Dermis blood vessel endothelial cell (primary cell): ENCODE data around the gene SACM1L. TPM values are rescaled to one million over a fixed set of nuclear protein-coding genes. Genes with fewer than 3 reads are reported as not detected.
"Not testable (repeated sequence)": the region's sequence is repeated elsewhere in the genome, so short reads cannot be mapped to it uniquely, and the experiment has no call there.

ENCODE experiments used
- DNase-seq: peaks from one replicate; pipeline ENCODE4 v3.0.0; 2010
- total RNA-seq: library from RNA; depleted of rRNA; stranded (reverse); fragments of >200 nt; gene quantifications from 2 replicates; pipeline ENCODE4 v1.2.3, GENCODE V29; 2014

The SACM1L gene
- total RNA-seq, 1 donor from 2014 or later = 48.5 TPM

DNA sequence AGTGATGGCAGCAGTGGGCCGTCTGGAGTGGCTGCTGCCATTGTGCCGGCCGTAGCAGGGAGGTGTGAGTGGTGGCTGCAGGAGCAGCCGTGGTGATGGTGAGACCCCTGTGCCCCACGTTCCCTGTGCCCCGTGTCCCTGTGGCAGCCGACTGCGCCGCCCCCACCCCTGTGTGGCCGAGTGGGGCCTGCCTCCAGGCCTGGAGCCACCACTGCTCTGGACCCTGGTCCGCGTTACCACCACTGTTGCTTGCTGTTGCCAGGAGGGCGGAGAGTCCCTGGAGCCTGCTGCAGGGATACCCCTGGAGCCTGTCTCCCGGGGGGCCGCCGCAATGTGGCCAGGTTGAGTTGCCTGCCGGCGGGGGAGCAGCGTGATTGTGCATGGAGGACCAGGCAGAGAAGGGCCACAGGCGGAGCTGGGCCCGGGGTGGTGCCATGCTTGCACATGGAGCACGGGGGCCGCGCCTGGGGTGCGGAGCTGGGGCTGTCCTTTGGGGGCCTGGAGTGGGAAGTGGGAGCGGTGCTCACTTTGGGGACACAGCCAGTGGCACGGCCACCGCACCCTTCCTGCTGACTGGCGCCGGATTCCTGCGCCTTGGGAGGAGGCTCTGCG lies 57.1 kb downstream of the SACM1L start:
- no peak for DNase-seq

DNA sequence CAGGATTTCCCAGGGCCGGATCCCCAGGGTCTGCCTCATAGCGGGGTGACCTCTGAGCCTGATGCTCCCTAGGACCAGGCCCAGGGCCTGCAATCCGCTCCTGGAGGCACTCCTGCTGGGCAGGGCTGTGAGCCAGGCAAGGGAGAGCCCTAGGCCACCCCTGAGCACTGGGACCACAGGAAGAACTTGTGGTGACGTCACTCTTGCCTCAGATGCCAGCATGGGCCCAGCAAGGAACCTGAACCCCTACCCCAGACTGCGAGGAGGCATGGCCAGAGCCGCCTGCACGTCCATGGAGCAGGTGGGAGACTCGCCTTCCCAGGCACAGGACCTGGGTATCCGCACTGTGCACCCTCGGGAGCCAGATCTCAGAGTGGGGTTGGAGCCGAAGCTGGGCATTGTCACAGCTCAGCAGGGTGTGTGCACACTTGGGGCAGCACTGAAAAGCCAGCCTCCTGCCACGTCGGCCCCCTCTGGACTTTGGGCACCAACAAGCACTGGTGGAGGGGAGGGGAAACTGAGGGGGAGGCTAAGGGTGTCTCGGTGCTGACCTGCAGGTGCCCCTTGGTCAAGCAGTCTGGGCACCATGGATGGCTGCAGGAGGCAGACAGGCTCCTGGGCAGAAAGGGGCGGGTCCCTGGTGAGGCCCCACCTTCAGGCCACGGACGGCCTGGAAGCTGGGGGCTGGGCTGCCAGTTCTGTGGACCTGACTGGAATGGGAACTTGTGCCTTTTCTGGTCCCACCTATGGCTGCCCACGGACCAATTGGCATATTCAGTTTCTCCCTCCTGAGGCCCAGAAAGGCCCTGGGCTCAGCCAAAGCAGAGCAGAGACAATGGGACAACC lies 57.8 kb downstream of the SACM1L start:
- no peak for DNase-seq

DNA sequence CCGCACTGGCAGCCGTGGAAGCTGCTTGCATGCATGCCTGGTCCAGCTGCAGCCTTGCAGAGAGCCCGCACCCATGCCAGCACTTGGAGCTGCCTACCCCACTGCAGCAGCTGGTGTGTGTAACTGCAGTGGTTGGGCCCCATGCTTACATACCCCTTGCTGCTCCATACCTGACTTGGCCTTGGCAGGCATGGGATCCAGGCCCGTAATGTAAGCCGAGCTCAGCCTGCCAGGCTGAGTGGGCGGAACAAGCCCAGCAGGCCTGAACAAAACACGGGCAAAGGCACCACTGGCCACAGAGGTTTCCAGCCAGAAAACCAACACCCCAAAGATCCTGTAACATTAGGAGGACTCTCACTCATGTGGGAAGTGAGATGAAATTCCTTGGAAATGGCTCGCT lies 58.9 kb downstream of the SACM1L start:
- DNase-seq = no peak

DNA sequence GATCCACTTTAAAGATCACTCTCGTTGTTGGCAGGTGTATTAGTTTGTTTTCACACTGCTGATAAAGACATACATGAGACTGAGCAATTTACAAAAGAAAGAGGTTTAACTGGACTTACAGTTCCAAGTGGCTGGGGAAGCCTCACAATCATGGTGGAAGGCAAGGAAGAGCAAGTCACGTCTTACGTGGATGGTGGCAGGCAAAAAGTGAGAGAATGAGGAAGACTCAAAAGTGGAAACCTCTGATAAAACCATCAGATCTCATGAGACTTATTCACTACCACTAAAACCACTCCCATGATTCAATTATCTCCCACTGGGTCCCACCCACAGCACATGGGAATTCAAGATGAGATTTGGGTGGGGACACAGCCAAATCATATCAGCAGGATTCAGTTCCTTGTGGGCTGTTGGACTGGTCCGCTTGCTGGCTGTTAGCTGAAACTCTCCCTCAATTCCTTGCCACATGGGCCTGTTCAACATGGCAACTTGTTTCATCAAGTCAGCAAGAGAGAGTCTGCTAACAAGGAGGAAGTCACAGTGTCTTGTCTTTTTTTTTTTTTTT lies 59.9 kb downstream of the SACM1L start:
- not testable (repeated sequence) for DNase-seq

DNA sequence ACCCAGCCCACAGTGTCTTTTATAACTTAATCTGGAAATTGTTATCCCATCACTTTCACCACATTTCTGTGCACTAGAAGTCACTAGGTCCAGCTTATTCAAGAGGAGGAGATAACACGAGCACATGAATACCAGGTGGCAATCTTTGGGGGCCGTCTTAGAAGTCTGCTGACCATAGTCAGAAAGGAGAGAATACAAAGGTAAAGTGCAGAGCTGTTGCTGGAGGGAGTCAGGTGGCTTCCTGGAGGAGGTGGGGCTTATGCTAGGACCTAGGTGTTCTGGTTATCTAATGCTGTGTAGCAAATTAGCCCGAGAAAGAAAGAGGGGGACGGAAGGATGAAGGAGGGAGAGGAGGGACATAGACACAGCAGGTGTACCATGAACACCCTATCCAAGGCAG lies 60.7 kb downstream of the SACM1L start:
- DNase-seq = no peak

DNA sequence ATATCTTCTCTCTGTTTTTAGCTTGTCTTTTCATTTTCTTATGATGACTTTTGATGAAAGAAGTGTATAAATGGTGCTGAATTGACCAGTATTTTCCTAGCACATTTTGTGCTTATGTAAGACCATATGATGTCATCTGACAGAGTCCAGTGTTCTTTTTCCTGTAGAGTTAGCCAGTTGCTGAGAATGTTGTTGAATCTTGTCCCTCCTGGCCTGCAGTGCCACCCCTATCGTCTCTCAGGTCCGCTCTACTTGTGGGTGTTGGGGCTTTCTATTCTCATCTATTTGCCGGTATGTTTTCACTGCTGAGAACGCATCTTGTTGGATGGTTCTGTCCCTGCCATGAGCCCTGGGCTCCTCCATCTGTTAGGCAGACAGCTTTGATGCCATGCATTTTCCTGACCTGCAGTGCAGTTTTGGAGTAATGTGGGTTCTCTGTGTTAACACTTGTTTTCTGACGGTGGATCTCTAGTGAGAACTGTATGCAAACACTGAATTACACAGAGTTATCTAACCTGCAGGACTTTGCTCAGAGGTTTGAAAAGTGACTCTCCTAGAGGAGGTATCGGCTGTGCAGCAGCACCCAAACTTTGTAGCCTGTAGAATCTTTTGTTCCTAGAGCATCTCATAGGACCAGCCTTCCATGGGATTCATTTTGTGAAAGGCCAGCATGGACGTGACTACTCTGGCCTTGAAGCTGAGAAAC lies 62.5 kb downstream of the SACM1L start:
- DNase-seq = no peak

DNA sequence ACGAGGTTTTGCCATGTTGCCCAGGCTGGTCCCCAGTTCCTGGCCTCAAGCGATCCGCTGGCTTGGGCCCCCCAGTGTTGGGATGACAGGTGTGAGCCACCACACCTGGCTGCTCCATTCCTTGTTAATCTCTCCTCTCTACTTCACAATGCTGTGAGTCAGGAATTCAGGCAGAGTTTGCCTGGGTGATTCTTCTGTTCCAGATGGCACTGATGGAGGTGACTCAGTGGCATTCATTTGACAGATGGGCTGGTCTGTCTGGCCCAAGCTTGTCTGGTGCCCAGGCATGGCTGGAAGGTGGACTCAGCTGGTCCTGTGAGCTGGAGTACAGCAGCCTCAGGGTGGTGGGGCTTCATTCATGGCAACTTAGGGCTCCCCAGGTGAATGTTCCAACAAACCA lies 63.9 kb downstream of the SACM1L start:
- no peak for DNase-seq

DNA sequence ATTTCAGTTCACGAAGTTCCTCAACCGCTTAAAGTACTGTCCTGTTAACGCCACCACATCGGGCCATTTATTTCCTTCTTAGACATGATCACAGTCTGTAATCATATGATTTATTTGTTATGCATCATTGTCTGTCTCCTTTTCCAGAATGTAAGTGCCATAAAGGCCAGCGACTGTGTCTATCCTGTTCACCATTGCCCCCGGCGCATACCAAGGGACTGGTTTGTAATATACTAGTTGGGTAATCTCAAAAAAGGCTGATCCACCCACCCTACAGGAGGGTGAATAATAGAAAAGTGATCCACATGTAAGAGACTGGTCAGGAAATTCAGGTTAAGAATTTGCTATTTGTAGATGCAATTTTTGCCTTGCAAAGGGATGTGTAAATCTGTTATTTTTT lies 65.3 kb downstream of the SACM1L start:
- no peak for DNase-seq

DNA sequence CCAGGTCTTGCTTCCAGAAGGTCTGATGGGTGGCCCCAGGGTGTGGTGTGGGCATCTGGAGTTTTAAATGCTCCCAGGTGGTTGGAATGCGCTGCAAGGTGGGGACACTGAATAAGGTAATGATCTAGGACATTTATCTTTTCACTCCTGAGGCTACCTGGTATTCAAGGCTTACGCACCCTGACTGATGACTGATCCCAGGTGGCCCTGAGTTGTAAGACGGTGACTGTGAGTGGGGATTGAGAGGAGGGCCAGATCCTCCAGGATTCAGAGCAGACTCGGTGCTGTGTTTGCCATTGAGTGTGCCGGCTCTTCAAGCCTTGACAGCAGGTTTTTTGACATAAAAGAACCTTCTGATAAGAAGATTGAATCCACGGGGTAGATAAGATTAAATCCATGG lies 66.9 kb downstream of the SACM1L start:
- no peak for DNase-seq

DNA sequence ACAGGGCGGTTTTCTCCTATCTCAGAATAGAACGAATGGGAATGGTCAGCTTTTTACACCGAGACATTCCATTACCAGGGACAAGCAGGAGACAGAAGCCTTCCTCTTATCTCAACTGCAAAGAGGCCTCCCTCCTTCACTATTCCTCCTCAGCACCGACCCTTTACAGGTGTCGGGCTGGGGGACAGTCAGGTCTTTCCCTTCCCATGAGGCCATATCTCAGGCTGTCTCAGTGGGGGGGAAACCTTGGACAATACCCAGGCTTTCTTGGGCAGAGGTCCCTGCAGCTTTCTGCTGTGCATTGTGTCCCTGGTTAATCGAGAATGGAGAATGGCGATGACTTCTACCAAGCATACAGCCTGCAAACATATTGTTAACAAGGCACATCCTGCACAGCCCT lies 67.9 kb downstream of the SACM1L start:
- DNase-seq = not testable (repeated sequence)

DNA sequence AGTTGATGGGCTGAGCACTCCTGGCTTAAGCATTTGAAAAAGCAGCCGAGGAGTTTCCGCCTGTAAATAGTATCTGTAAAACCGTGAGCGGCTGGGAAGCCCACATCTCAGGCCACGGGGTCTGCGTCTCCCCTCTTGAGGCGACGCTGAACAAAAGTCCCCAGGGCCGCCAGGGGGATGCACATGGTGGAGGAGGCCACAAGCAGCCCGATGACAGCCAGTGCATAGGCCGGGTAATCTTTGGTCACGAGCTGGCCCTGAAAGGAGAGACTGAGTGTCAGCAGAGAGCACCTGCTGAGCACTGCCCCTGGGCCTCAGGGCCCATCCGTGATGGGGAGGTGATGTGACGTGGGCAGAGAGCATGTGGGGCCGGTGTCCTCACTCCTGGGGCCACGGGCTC lies 69.7 kb downstream of the SACM1L start:
- no peak for DNase-seq

DNA sequence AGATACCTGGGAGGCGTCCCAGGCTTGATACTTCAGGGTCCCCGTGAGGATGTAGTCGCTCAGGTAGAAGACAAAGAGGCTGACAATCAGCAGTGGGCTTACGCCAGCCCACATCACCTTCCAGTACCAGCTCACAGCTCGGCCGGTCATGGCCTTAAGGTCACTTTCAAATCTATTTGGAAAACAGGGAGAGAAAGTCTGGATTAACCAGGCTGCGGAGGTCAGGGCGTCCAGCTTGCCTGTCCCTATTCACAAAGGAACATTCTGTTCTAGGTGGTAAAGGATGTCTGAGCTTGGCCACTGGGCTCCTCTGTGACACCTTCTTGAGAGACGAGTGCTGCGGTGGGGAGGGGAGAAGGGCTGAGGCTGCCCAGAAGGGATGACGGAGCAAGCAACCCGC lies 70.7 kb downstream of the SACM1L start:
- DNase-seq = no peak

DNA sequence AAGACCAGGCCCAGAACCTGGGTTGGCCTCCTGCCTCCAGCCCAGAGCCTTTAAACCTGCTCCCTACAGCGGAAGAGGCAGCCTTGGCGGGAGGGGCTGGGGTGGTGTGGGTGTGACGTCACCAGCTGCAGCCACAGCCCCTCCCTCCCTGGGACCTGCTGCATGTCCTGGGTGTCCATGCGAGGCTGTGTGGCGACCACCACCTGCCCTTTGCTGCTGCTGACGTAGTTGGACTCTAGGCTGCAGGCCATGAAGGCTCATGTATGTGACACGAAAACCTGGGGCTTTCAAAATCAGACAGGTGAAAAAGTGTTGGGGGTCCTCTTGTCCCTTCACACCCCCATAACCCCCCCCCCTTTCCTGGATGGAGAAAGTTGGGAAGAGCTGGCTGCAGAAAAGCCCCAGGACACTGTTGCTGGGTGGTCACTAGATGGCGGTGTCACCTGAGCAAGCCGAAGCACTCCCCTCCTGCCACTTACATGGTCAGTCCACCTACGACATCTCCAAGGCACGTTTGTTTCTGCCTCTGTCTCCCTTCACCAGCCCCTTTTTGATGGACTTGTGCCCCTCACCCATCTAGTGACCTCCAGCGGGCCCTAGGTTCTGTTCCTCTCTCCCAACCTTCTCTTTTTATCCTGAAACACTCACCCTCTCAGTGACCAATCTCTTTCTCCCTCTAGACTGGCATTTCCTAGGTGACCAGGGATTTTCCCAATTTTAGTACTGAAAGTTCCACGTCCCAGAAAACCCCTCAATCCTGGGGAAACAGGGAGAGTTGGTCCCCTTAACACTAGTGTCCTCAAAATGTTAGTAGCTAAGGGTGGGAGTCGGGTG lies 71.9 kb downstream of the SACM1L start:
- peak; percentile 85 for DNase-seq

DNA sequence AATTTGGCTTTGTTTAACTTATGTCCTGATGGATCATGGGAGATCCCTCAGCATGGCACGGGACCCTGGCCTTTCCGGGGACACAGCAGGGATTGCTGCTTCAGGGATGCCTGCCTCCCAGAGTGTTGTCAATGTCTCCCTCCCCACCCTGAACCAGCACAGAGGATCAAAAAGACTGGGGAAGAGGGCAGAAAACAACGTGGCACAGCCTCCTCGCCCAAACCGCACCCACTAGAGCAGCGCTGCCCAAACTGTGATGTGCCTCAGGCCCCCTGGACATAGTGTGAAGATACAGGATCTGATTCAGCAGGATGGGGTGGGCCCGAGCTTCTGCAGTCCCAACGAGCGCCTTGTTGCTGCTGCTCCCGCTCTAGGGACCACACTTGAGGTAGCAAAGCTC lies 72.6 kb downstream of the SACM1L start:
- no peak for DNase-seq

DNA sequence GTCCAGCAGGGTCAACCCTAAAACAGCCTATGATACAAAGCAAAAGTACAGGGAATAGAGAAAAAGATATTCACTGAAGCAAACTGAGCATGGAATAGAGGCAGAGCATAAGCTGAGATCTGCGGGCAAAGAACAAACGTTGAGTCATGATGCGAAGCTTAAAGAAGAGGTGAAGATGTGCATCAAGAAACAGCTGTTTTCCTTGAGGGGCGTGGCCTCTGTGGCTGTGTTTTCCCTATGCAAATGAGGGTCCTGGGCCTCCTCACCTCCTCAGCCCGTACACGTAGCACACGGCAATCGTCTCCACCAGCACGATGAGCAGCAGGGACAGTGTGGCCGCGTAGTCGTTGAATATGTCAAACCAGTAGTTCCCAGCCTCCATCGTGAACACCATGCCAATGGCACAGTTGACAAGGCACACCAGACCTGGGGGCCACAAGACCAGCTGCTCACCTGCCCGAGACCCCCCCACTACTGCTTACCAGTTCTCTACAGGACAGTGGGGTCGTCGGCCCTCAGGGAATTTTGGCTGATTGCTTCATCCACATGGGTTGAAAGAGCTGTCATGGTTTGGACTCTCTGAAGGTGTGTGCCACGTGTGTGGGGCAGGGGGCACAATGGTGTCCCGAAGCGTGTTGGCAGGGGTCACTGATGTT lies 73.6 kb downstream of the SACM1L start:
- no peak for DNase-seq

DNA sequence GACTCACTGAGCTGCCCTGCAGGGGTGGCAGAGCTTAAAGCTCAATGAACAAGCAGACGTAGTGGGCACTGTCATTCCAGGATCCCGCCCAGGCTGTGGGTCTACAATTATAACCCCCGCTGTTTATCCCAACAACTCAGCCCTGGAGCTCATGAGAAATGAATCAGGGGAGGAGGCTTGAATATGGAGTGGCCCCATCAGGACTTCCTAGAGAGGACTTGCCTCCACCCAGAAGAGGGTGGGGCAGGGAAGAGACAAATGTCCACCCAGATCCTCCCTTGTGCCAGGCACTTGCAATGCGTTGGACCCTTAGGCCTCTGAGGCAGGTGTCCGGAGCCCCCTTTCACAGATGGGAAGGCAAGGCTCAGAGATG lies 74.1 kb downstream of the SACM1L start:
- DNase-seq = no peak

DNA sequence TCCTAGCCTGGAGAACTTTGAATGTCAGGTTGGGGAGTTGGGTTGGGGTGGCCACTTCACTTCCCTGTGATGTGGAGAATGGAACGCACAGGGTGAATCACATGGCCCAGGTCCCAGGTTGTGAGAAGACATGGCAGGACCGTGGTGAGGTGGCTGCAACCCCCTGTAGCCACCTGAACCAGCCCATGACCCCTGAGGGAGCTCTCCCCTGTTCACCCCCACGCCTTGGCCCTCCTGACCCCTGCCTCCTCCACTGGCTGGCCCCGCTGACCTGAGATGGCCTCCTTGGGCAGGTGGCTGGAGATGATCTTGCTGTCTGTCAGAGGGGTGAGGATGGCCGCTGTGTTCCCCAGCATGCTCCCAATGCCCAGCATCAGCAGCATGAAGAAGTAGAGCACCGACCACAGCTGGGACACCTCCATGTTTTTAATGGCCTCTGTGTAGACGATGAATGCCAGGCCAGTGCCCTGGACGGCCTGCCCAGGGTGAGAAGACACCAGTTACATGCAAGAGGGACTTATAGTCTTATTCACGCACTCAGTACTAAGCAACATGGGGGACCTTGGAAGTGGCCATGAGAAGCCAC lies 76.2 kb downstream of the SACM1L start:
- no peak for DNase-seq

DNA sequence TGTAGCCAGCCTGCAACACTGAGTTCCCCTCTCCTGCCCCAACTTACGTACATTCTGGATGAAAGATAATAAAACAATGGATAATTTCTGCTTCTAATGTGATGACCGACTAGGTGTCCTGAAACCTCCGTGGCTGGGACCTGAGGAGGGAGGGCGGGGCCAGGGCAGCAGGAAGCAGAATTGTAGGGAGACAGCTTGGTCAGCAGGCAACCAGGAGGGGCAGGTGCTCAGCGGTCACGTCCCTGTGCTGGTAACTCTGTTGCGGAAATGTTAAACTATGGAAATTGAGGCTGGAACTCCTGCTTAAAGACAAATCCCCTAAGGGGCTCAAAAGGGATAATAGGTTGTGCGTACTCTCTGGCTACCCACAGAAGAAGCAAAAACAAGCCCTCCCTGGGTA lies 76.8 kb downstream of the SACM1L start:
- DNase-seq = no peak

DNA sequence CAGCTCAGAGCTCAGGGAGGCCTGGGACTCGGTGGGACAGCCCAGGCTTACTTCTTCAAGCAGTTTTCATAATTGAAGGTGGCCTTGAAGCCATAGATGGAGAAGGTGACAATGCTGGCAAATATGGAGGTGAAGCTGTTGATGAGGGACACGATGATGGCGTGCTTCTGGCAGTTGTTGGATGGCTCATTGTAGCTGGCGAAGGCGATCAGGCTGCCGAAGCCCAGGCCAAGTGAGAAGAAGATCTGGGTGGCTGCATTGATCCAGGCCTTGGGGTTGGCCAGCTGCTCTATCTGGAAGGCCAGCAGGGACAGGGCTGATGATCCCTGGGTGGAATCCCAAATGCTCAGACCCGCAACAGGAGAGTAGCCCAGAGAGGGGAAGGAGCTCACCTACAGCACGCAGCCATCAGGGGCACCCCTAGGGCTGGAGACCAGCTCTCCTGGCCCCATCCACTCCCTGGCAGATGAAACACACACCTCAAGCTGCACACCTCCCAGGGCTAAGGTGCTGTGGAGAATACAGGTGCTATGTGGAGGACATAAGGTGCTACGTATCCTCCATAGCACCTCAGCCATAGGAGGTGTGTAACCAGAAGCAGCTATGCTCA lies 82.1 kb downstream of the SACM1L start:
- DNase-seq = no peak

DNA sequence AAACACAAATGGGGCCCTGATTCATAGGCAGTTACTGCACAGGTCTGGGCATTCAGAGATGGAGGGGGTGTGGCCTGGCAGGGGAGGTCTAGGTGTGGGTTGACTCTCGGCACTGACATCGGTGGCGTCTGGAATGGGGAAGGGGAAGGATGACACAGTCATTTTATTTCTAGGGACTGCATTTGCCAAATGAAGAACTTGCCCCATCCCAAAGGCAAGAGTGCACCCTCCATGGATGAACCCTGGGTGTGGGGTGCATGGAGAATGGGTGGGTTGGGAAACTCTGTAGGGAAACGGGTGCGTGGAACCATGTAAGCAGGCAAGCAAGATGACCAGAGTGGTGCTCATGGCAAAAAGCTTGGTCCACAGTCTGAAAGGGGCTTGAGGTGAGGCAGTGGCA lies 82.6 kb downstream of the SACM1L start:
- no peak for DNase-seq

DNA sequence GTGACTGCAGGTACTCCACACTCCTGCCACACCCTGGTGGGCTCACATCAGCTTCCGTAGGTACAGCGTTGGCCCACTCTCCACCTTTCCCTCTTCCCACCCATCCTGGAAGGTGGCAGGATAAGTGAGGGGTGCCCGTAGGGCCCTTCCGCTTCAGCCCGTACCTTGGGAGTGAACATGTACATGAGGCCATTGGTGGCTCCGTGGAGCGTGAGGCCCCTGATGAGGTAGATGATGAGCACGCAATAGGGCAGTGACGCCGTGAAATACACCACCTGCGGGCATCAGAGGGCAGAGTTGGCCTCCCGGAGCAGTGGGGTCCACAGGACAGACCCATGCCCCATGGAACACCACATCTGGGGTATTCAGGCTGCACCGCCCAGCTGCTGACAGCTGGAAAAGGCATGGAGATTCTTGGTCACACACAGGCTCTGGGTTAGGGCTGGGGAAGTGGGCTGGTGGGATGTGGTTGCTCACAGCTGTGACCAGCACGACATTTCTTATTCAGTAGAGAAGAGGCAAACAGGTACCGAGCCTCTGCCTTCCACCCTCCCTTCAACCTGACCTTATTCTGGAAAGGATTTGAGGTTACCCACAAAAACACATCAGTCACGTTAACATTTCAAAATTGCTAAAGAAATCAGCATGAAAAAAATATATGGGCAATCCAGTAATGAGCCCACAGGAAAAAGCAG lies 83.3 kb downstream of the SACM1L start:
- no peak for DNase-seq
